IMR-90 (cell line): ENCODE measurements around the gene MTREX. TPM values are rescaled to one million over a fixed set of nuclear protein-coding genes. Genes with fewer than 3 reads are reported as not detected.

Experiments used
- ATAC-seq: fragments of 200-7000 bp; cut with Tn5 transposase; 2 replicates; pipeline ENCODE4 v1.9.1; 2020; ENCODE audit warnings: low read depth, mild to moderate bottlenecking, moderate library complexity
- BruUV-seq: library from RNA; stranded (reverse); fragments of 400-500 nt; replicated peaks from 2 replicates; lab custom pipeline; 2021; lab: Mats Ljungman, UMichigan
- CTCF ChIA-PET: fragments of 300-600 bp; formaldehyde crosslinking; extraction: SDS; loops from one replicate; lab custom pipeline; 2021; ENCODE audit warnings: antibody characterized with exemption; lab: Yijun Ruan, JAX
- POLR2A ChIA-PET: fragments of 300-600 bp; sonication (Branson Sonifier 250); formaldehyde crosslinking; loops from one replicate; lab custom pipeline; 2022; ENCODE audit warnings: antibody characterized with exemption; ENCODE audit not compliant: unreplicated experiment; lab: Charles Lee
- DNase-seq: peaks from one replicate; pipeline ENCODE4 v3.0.0; 2013
- H2AFZ ChIP-seq: replicated peaks from 2 replicates; pipeline ENCODE3; 2013; ENCODE audit warnings: low read length, mild to moderate bottlenecking; ENCODE audit not compliant: poor library complexity
- H2AK5ac ChIP-seq: 2 replicates; pipeline ENCODE4 v1.6.1; 2013; ENCODE audit warnings: low read depth, low read length, inconsistent platforms
- H2AK9ac ChIP-seq: replicated peaks from 2 replicates; pipeline ENCODE3; 2013; ENCODE audit warnings: mild to moderate bottlenecking, low read depth, low read length, moderate library complexity; ENCODE audit not compliant: poor library complexity
- H2BK120ac ChIP-seq: 2 replicates; pipeline ENCODE4 v1.6.1; 2013; ENCODE audit warnings: low read depth, low read length, inconsistent platforms
- H2BK15ac ChIP-seq: 3 replicates; pipeline ENCODE4 v1.6.1; 2013; ENCODE audit warnings: low read depth, low read length, inconsistent platforms
- H2BK20ac ChIP-seq: 2 replicates; pipeline ENCODE4 v1.6.1; 2013; ENCODE audit warnings: low read depth, mild to moderate bottlenecking, inconsistent platforms, low read length, moderate library complexity
- H2BK5ac ChIP-seq: 2 replicates; pipeline ENCODE4 v1.6.1; 2013; ENCODE audit warnings: mild to moderate bottlenecking, low read depth, low read length, inconsistent platforms; ENCODE audit not compliant: poor library complexity, severe bottlenecking
- H3K14ac ChIP-seq: replicated peaks from 2 replicates; pipeline ENCODE4 v1.6.1; 2013; ENCODE audit warnings: low read depth, low read length, inconsistent platforms
- H3K18ac ChIP-seq: 2 replicates; pipeline ENCODE4 v1.6.1; 2013; ENCODE audit warnings: low read depth, low read length, control low read depth
- H3K23ac ChIP-seq: 2 replicates; pipeline ENCODE4 v1.6.1; 2013; ENCODE audit warnings: low read depth, low read length, inconsistent platforms
- H3K27ac ChIP-seq: 2 replicates; pipeline ENCODE4 v1.5.1; 2013; ENCODE audit warnings: mild to moderate bottlenecking, control low read depth, low read length; ENCODE audit not compliant: insufficient read depth
- H3K27me3 ChIP-seq: 2 replicates; pipeline ENCODE4 v1.6.1; 2013; ENCODE audit warnings: low read length; ENCODE audit not compliant: control insufficient read depth, insufficient read depth
- H3K36me3 ChIP-seq: 2 replicates; pipeline ENCODE4 v1.6.1; 2013; ENCODE audit warnings: low read length, mixed read lengths; ENCODE audit not compliant: control insufficient read depth, insufficient read depth
- H3K4ac ChIP-seq: 2 replicates; pipeline ENCODE4 v1.6.1; 2013; ENCODE audit warnings: low read depth, low read length, inconsistent platforms
- H3K4me1 ChIP-seq: 2 replicates; pipeline ENCODE4 v1.6.1; 2013; ENCODE audit warnings: low read length, mixed read lengths; ENCODE audit not compliant: control insufficient read depth, insufficient read depth
- H3K4me2 ChIP-seq: 2 replicates; pipeline ENCODE4 v1.6.1; 2013; ENCODE audit warnings: low read depth, mild to moderate bottlenecking, control low read depth, low read length, moderate library complexity
- H3K4me3 ChIP-seq: 2 replicates; pipeline ENCODE4 v1.5.1; 2013; ENCODE audit warnings: low read depth, mild to moderate bottlenecking, control low read depth, low read length, moderate library complexity; ENCODE audit not compliant: insufficient read depth
- H3K56ac ChIP-seq: 2 replicates; pipeline ENCODE4 v1.6.1; 2013; ENCODE audit warnings: low read length, inconsistent platforms; ENCODE audit not compliant: insufficient read depth; ENCODE audit errors: extremely low read depth
- H3K79me1 ChIP-seq, 2 experiments: 2 replicates each; pipeline ENCODE4 v1.6.1; 2013; ENCODE audit warnings: low read length in 2 of 2, inconsistent platforms in 1 of 2, low read depth in 1 of 2
- H3K9ac ChIP-seq: 2 replicates; pipeline ENCODE4 v1.6.1; 2013; ENCODE audit warnings: low read depth, low read length, control low read depth
- H3K9me1 ChIP-seq: 2 replicates; pipeline ENCODE4 v1.6.1; 2013; ENCODE audit warnings: low read length, inconsistent platforms; ENCODE audit not compliant: insufficient read depth
- H3K9me3 ChIP-seq: 2 replicates; pipeline ENCODE4 v1.6.1; 2013; ENCODE audit warnings: low read length; ENCODE audit not compliant: control insufficient read depth, insufficient read depth
- H4K20me1 ChIP-seq: 2 replicates; pipeline ENCODE4 v1.6.1; 2013; ENCODE audit warnings: low read length, inconsistent platforms; ENCODE audit not compliant: insufficient read depth
- H4K5ac ChIP-seq: 2 replicates; pipeline ENCODE4 v1.6.1; 2013; ENCODE audit warnings: mild to moderate bottlenecking, low read depth, low read length, control low read depth
- H4K8ac ChIP-seq, 2 experiments: 2 replicates each; pipeline ENCODE4 v1.6.1; 2013; ENCODE audit warnings: low read depth in 2 of 2, low read length in 2 of 2, control low read depth in 1 of 2, inconsistent platforms in 1 of 2
- H4K91ac ChIP-seq: 2 replicates; pipeline ENCODE4 v1.6.1; 2013; ENCODE audit warnings: low read depth, low read length, inconsistent platforms; ENCODE audit not compliant: insufficient read depth
- BHLHE40 ChIP-seq: fragments of 150-350 bp; IDR thresholded peaks from 2 replicates; pipeline ENCODE4 v1.6.1; 2016; ENCODE audit warnings: mild to moderate bottlenecking, low read depth, low read length
- CEBPB ChIP-seq: IDR thresholded peaks from 2 replicates; pipeline ENCODE4 v1.6.1; 2012; ENCODE audit warnings: low read depth, low read length, improper control_type of control experiment
- CHD1 ChIP-seq: IDR thresholded peaks from 2 replicates; pipeline ENCODE4 v1.6.1; 2012; ENCODE audit warnings: low read depth, low read length, improper control_type of control experiment
- MAFK ChIP-seq: IDR thresholded peaks from 2 replicates; pipeline ENCODE4 v1.6.1; 2012; ENCODE audit warnings: low read depth, low read length, improper control_type of control experiment
- MXI1 ChIP-seq: IDR thresholded peaks from 2 replicates; pipeline ENCODE4 v1.6.1; 2012; ENCODE audit warnings: low read depth, mild to moderate bottlenecking, low read length, moderate library complexity, borderline replicate concordance
- NFE2L2 ChIP-seq: fragments of 150-350 bp; IDR thresholded peaks from 2 replicates; pipeline ENCODE4 v1.6.1; 2016; ENCODE audit warnings: low read depth, mild to moderate bottlenecking, low read length
- POLR2A ChIP-seq: IDR thresholded peaks from 2 replicates; pipeline ENCODE4 v1.6.1; 2012; ENCODE audit warnings: mild to moderate bottlenecking, low read depth, low read length
- RAD21 ChIP-seq: IDR thresholded peaks from 2 replicates; pipeline ENCODE4 v1.6.1; 2012; ENCODE audit warnings: low read length, improper control_type of control experiment
- RCOR1 ChIP-seq: IDR thresholded peaks from 2 replicates; pipeline ENCODE4 v1.6.1; 2012; ENCODE audit warnings: mild to moderate bottlenecking, low read length, improper control_type of control experiment; ENCODE audit not compliant: insufficient replicate concordance
- RFX5 ChIP-seq: IDR thresholded peaks from 2 replicates; pipeline ENCODE4 v1.8.0; 2012; ENCODE audit warnings: low read depth, mild to moderate bottlenecking, low read length, moderate library complexity
- SMC3 ChIP-seq: fragments of 150-350 bp; IDR thresholded peaks from 2 replicates; pipeline ENCODE4 v1.6.1; 2016; ENCODE audit warnings: low read depth, mild to moderate bottlenecking, antibody characterized with exemption, low read length, moderate library complexity
- USF2 ChIP-seq: fragments of 150-350 bp; IDR thresholded peaks from 2 replicates; pipeline ENCODE4 v1.6.1; 2017; ENCODE audit warnings: mild to moderate bottlenecking, antibody characterized with exemption, low read length, low read depth
- WGBS, 2 experiments: methylation state at CpG; one replicate each; pipeline versions ENCODE4 v1.1.5 to v1.1.7; 2013; ENCODE audit warnings: missing lambda C conversion rate in 2 of 2; ENCODE audit not compliant: insufficient read length in 1 of 2; ENCODE audit errors: extremely low coverage in 2 of 2; 5-methylcytosine and 5-hydroxymethylcytosine counted together
- dilution Hi-C: fragments of 300-500 bp; cut with HindIII; formaldehyde crosslinking; loops from one replicate; pipeline ENCODE4 v1.14.3; 2018; ENCODE audit warnings: low sequenced_read_pairs; ENCODE audit not compliant: unreplicated experiment
- in situ Hi-C: fragments of 300-500 bp; cut with MboI; formaldehyde crosslinking; loops from 3 replicates; pipeline ENCODE4 v1.14.3; 2019; ENCODE audit warnings: low sequenced_read_pairs, inconsistent platforms, mixed read lengths
- intact Hi-C: fragments of 100-400 bp; cut with micrococcal nuclease; formaldehyde crosslinking; loops from 2 replicates; pipeline ENCODE4 v1.10.0; 2022
- polyA plus RNA-seq, 3 experiments: library from polyadenylated mRNA; depleted of rRNA; stranded (reverse); fragments of >200 nt; gene quantifications; 2 replicates each; pipeline ENCODE4 v1.2.3, GENCODE V29; 2012; ENCODE audit warnings: low replicate concordance in 1 of 3
- total RNA-seq: library from RNA; depleted of rRNA; stranded (reverse); fragments of >200 nt; gene quantifications from 2 replicates; pipeline ENCODE4 v1.2.3, GENCODE V29; 2012
- TF ChIP-seq, protein P1 (sequence below): fragments of 150-350 bp; IDR thresholded peaks from 2 replicates; pipeline ENCODE4 v1.6.1; 2016; ENCODE audit warnings: low read depth, mild to moderate bottlenecking, low read length, moderate library complexity, borderline replicate concordance

The MTREX gene
- total and polyA plus RNA-seq, 2 of the 4 experiments (the other 2 are of a cell fraction), result 22.1 to 33.2 TPM

GRCh38 chr5:55356896-55357295, 49.1 kb downstream of the MTREX start:
- dilution Hi-C loops, result no loop called here
- peaks cover 43% of the 10 kb centered on the region for H3K36me3 ChIP-seq
- 82% methylated on average over 3 of the region's 4 CpGs; no CpG with 5 or more reads in 1 of the 2 experiments for WGBS, 2 experiments

More at GRCh38 chr5:55356896-55357295, 49.1 kb downstream of the MTREX start:
- Histone ChIP-seq H2BK120ac (no peak overlapping the region), H3K4me2 (no peak overlapping the region), H2AK9ac (no peak overlapping the region), H2BK20ac (no peak overlapping the region), H4K5ac (no peak overlapping the region), H4K8ac (no peak overlapping the region), H2BK5ac (no peak overlapping the region), H3K9me1 (peaks cover 24% of the 10 kb centered on the region), H3K9me3 (no peaks in the 10 kb centered on the region), H3K9ac (no peak overlapping the region), H3K27ac (no peak overlapping the region), H2AK5ac (no peak overlapping the region), H3K4ac (no peak overlapping the region), H3K18ac (no peak overlapping the region), H3K14ac (no peak overlapping the region), H3K23ac (no peak overlapping the region), H3K4me1 (no peaks in the 10 kb centered on the region), H3K4me3 (no peak overlapping the region), H4K20me1 (0 out of 2 replicates have a peak, but pooled peaks cover 3% of the 10 kb centered on the region), H4K91ac (no peak overlapping the region), H3K79me1 (peaks cover 14 to 34% of the 10 kb centered on the region in 2 experiments), H2BK15ac (no peak overlapping the region), H2AFZ (no peak overlapping the region), H3K27me3 (no peaks in the 10 kb centered on the region), H3K56ac (no peak overlapping the region)
- ChIA-PET CTCF (no interaction called here), POLR2A (no interaction called here)
- intact Hi-C loops, result no loop called here
- TF ChIP-seq MXI1, result no peak
- TF ChIP-seq RCOR1, result no peak
- TF ChIP-seq MAFK, result no peak
- TF ChIP-seq RFX5, result no peak
- no peak for TF ChIP-seq CHD1
- TF ChIP-seq, protein P1, sequence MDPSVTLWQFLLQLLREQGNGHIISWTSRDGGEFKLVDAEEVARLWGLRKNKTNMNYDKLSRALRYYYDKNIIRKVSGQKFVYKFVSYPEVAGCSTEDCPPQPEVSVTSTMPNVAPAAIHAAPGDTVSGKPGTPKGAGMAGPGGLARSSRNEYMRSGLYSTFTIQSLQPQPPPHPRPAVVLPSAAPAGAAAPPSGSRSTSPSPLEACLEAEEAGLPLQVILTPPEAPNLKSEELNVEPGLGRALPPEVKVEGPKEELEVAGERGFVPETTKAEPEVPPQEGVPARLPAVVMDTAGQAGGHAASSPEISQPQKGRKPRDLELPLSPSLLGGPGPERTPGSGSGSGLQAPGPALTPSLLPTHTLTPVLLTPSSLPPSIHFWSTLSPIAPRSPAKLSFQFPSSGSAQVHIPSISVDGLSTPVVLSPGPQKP, result no peak
- no peak for TF ChIP-seq NFE2L2
- TF ChIP-seq POLR2A, result no peak
- TF ChIP-seq CEBPB, result no peak
- TF ChIP-seq SMC3, result no peak
- no peak for TF ChIP-seq RAD21
- no peak for TF ChIP-seq USF2
- TF ChIP-seq BHLHE40, result no peak
- DNase-seq (no peak), ATAC-seq (no peak)
- BruUV-seq, result no TSS peak
- in situ Hi-C loops, result no loop called here
